ENCODE data around the gene SCGB3A2.

- no peak for TF ChIP-seq CTCF (IDR thresholded peaks at IDR 0.05)
- TF ChIP-seq POLR2AphosphoS5 (IDR thresholded peaks at IDR 0.05; ENCODE audit: low read depth, low read length): no peak
- TF ChIP-seq, protein P1, sequence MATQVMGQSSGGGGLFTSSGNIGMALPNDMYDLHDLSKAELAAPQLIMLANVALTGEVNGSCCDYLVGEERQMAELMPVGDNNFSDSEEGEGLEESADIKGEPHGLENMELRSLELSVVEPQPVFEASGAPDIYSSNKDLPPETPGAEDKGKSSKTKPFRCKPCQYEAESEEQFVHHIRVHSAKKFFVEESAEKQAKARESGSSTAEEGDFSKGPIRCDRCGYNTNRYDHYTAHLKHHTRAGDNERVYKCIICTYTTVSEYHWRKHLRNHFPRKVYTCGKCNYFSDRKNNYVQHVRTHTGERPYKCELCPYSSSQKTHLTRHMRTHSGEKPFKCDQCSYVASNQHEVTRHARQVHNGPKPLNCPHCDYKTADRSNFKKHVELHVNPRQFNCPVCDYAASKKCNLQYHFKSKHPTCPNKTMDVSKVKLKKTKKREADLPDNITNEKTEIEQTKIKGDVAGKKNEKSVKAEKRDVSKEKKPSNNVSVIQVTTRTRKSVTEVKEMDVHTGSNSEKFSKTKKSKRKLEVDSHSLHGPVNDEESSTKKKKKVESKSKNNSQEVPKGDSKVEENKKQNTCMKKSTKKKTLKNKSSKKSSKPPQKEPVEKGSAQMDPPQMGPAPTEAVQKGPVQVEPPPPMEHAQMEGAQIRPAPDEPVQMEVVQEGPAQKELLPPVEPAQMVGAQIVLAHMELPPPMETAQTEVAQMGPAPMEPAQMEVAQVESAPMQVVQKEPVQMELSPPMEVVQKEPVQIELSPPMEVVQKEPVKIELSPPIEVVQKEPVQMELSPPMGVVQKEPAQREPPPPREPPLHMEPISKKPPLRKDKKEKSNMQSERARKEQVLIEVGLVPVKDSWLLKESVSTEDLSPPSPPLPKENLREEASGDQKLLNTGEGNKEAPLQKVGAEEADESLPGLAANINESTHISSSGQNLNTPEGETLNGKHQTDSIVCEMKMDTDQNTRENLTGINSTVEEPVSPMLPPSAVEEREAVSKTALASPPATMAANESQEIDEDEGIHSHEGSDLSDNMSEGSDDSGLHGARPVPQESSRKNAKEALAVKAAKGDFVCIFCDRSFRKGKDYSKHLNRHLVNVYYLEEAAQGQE (IDR thresholded peaks at IDR 0.05; ENCODE audit: insufficient read depth in 1 of 2, low read depth in 2 of 2, low read length in 1 of 2): no peak
- no peak for TF ChIP-seq SIN3A (IDR thresholded peaks at IDR 0.05; ENCODE audit: borderline replicate concordance, insufficient read depth, low read depth, low read length)
- no peak for TF ChIP-seq TCF7L2 (IDR thresholded peaks at IDR 0.05; ENCODE audit: low read depth, low read length)
Observed at GRCh38 chr5:147892696-147893296, 14.3 kb downstream of the SCGB3A2 start.
